Colonic mucosa (tissue), 4 donors: ENCODE data around the gene BBLN. TPM values are rescaled to one million over a fixed set of nuclear protein-coding genes. Genes with fewer than 3 reads are reported as not detected.

Source experiments
- DNase-seq: peaks from one replicate; pipeline ENCODE4 v3.0.0-alpha.2; 2020
- H3K27ac ChIP-seq: fragments of 200-600 bp; one replicate; pipeline ENCODE4 v1.8.0; 2021
- H3K27me3 ChIP-seq: fragments of 200-600 bp; one replicate; pipeline ENCODE4 v1.8.0; 2021
- H3K36me3 ChIP-seq: fragments of 200-600 bp; one replicate; pipeline ENCODE4 v1.8.0; 2021
- H3K4me1 ChIP-seq: fragments of 200-600 bp; one replicate; pipeline ENCODE4 v1.8.0; 2021; ENCODE audit warnings: mild to moderate bottlenecking
- H3K4me3 ChIP-seq: fragments of 200-600 bp; one replicate; pipeline ENCODE4 v1.8.0; 2021
- H3K9ac ChIP-seq, 2 donors: one replicate each; pipeline ENCODE4 v1.7.0; 2013; ENCODE audit warnings: control low read depth in 2 of 2, low read depth in 2 of 2, low read length in 2 of 2
- H3K9me3 ChIP-seq: fragments of 200-600 bp; one replicate; pipeline ENCODE4 v1.8.0; 2021
- intact Hi-C: fragments of 100-400 bp; cut with DNase I; formaldehyde crosslinking; loops from one replicate; pipeline ENCODE4 v1.14.1; 2022
- total RNA-seq, 2 donors: library from RNA; stranded (reverse); fragmentation: NEBNext Ultra II Directional in 1 of 2; extraction: Animal tissue kit (Norgen Biotek cat#: 25700) in 1 of 2; gene quantifications; one replicate each; pipeline ENCODE4 v1.2.1, GENCODE V29; 2021
- TF ChIP-seq, protein P1 (sequence below): fragments of 200-600 bp; IDR thresholded peaks from one replicate; pipeline ENCODE4 v1.8.0; 2022; ENCODE audit warnings: antibody characterized with exemption, mild to moderate bottlenecking
- donor health status: healthy.
- donor health status: DM: no; HTN: no; CAD: no.
- donor health status: DM: no; HTN: no; CAD: no.

BBLN gene
- total RNA-seq, 2 donors from 2014 or later, result 47.5 to 53.0 TPM

DNA sequence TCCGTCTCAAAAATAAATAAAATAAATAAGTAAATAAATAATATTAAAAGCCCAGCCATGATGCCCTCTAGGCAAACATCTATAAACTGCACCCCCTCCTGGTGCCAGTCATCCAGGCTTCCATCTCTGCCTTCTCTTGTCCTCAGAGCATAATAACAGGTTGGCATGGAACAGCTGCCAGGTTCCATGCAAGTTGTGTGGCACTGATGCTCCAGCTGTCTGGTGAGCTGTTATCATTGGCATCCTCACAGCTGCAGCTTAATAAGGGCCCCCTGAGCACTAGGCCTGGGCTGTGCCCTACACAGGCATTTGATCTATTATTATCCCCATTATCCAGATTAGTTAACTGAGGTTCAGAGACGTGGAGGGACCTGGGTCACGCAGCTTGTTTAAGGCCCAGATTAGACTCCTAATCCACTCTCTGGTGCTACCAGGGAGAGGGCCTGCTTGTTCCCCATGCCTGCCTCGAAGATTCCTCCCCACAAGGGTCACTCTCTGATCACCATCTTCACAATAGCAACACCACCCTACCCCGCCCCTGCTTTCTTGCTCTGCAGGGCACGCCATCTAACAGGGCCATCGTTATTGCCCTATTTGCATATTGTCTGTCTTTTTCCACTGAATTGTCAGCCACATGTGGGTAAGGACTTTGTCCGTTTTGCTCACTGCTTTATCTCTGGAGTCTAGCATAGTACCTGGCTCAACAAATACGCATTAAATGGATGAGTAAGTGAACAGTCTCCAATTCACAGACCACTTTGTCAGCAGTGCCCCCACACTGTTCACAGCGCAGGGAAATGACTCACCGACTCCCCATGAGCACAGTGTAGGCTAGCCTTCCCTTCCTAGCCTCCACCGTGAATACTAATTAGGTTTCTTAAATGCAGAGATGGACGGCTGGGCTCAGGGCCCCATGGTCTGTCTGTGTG lies 41.6 kb downstream of the BBLN start:
- Histone ChIP-seq H3K27ac (no peak overlapping the region), H3K36me3 (no peaks in the 10 kb centered on the region), H3K9ac (no peak overlapping the region), H3K4me3 (no peak overlapping the region), H3K27me3 (peaks cover 12% of the 10 kb centered on the region), H3K9me3 (no peaks in the 10 kb centered on the region), H3K4me1 (peaks cover 7% of the 10 kb centered on the region)
- TF ChIP-seq, protein P1, sequence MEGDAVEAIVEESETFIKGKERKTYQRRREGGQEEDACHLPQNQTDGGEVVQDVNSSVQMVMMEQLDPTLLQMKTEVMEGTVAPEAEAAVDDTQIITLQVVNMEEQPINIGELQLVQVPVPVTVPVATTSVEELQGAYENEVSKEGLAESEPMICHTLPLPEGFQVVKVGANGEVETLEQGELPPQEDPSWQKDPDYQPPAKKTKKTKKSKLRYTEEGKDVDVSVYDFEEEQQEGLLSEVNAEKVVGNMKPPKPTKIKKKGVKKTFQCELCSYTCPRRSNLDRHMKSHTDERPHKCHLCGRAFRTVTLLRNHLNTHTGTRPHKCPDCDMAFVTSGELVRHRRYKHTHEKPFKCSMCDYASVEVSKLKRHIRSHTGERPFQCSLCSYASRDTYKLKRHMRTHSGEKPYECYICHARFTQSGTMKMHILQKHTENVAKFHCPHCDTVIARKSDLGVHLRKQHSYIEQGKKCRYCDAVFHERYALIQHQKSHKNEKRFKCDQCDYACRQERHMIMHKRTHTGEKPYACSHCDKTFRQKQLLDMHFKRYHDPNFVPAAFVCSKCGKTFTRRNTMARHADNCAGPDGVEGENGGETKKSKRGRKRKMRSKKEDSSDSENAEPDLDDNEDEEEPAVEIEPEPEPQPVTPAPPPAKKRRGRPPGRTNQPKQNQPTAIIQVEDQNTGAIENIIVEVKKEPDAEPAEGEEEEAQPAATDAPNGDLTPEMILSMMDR, result no peak
- intact Hi-C loops, result no loop called here
- DNase-seq, result no peak

DNA sequence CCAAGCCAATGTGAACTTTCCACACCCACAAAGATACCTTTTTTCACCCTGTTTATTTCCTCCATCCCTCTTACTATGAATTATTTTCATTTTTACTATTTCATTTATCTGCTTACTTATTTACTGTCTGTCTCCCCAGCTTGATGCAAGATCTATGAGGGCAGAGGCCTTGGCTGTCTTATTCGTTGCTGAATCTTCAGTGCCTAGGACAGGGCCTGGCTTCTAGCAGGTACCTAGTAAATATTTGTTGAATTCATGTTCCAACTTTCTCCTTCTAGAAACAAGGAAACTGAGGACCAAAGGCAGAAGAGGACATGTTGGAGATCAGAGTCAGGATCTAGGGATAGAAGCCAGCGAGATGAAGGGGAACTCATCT lies 42.6 kb downstream of the BBLN start:
- H3K4me1 ChIP-seq, result peaks cover 7% of the 10 kb centered on the region
- TF ChIP-seq, protein P1, result no peak
- intact Hi-C loops, result no loop called here
- no peak overlapping the region for H3K27ac ChIP-seq
- no peak for DNase-seq
- no peaks in the 10 kb centered on the region for H3K9me3 ChIP-seq
- H3K4me3 ChIP-seq, result no peak overlapping the region
- H3K9ac ChIP-seq, result no peak overlapping the region
- no peaks in the 10 kb centered on the region for H3K36me3 ChIP-seq
- peaks cover 12% of the 10 kb centered on the region for H3K27me3 ChIP-seq

DNA sequence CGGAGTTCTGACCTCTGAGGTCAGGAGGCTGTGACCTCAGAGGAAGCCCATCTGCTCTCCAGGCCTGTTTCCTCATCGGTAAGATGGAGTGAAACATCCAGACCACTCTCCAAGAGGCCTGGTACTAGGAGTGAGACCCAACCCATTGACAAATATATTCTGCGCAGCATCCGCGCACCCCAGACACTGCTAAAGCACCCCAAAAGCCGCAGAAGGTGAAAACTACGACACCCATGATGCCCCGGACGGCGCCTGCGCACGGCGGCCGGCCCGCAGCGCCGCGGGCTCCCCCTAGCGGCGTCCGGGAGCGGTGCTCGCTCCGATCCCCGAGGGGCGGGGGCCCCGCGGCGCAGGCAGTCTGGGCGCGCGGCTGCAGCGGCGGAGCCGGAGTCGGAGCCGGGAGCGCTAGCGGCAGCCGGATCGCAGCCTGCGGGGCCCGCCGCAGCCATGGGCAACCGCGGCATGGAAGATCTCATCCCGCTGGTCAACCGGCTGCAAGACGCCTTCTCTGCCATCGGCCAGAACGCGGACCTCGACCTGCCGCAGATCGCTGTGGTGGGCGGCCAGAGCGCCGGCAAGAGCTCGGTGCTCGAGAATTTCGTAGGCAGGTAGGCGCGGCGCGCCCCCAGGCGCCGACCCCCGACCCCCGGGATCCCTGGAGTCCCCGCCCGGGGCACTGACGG lies 43.1 kb downstream of the BBLN start, which contains the start of gene DNM1:
Gene DNM1, plus strand, starts transcription at position 356 of the 683 bp plus-strand sequence. Its CDS starts 92 bp downstream, at position 448.
- TF ChIP-seq, protein P1, result peak; percentile 61
- intact Hi-C loops, result no loop called here
- H3K4me3 ChIP-seq, result peak within 1 kb of the TSS; percentile 59
- no peaks in the 10 kb centered on the region for H3K36me3 ChIP-seq
- peak within 1 kb of the TSS in 1 of 2 donors; percentile 65 for H3K9ac ChIP-seq
- H3K4me1 ChIP-seq, result peaks cover 7% of the 10 kb centered on the region
- H3K27me3 ChIP-seq, result peaks cover 12% of the 10 kb centered on the region
- H3K9me3 ChIP-seq, result no peaks in the 10 kb centered on the region
- no peak within 1 kb of the TSS for H3K27ac ChIP-seq
- peak; percentile 49 for DNase-seq

DNA sequence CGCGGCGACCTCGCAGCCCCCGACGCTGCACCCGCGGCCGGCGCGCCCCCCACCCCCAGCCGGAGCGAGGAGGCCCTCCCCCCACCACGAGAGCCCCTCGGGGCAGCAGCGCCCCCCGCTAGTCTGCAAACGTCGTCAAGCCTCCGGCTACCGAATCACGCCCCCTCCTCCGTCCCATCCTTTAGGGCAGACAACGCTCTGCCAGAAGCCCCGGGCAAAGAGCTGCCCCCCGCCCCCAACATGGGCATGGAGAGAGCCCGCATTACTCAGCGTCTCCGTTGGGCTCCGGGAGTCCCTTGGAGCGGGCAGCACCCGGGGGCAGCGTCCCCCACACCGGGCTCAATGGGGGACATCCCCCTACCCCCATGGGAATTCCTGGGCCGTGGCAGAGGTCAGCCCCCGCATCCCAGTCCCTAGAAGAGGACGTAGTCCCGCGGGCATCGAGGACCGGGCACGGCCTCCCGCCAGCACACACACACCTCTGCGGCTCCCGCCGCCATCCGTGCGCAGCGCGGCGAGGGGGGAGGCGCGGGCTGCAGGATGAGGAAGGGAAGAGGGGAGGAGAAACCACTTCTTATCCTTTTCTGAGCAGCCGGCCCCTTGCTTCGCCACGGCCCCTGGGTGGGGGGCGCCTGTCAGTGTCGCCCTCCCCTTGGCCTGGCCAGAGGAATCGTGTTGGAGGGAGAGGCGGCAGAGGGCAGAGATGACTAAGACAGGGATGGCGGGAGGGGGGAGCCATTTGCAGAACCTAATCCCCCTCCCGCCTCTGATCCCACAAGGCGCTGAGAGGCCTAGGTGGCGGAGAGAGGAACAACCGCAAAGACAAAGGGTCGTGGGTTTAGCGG lies 43.9 kb downstream of the BBLN start:
- DNase-seq, result no peak
- peak overlapping the region in 1 of 2 donors; percentile 65 for H3K9ac ChIP-seq
- H3K9me3 ChIP-seq, result no peaks in the 10 kb centered on the region

More for the DNA sequence above, 43.9 kb downstream of the BBLN start:
- H3K36me3 ChIP-seq, result no peaks in the 10 kb centered on the region
- TF ChIP-seq, protein P1, result no peak
- intact Hi-C loops, result no loop called here
- H3K27me3 ChIP-seq, result peaks cover 12% of the 10 kb centered on the region
- H3K4me3 ChIP-seq, result peak overlapping the region; percentile 59
- H3K4me1 ChIP-seq, result peaks cover 7% of the 10 kb centered on the region
- no peak overlapping the region for H3K27ac ChIP-seq
